Measurements from ENCODE around the gene GAS2.

- no peak for TF ChIP-seq CTCF (IDR thresholded peaks at IDR 0.05)
- TF ChIP-seq POLR2A (IDR thresholded peaks at IDR 0.05; ENCODE audit: low read length): no peak
- no peak for TF ChIP-seq CHD4 (IDR thresholded peaks at IDR 0.05; ENCODE audit: borderline replicate concordance)
- TF ChIP-seq NPAS2 (CRISPR knock-in tag; IDR thresholded peaks at IDR 0.05; ENCODE audit: borderline replicate concordance): no peak
Observed at GRCh38 chr11:22749536-22749935, 83.1 kb downstream of the GAS2 start.

Data from A549 (cell line).